ENCODE data around the gene GRM7.

Gene GRM7

GRCh38 chr3:7400360-7400759 lies 539.4 kb downstream of the GRM7 start:
- DNase-seq (ENCODE audit: low read depth), result no peak

- DNase-seq (ENCODE audit: low read depth), result no peak
Observed at GRCh38 chr3:7401418-7401817, 540.5 kb downstream of the GRM7 start.

- DNase-seq (ENCODE audit: low read depth), result no peak
Observed at GRCh38 chr3:7407107-7407506, 546.2 kb downstream of the GRM7 start.

- DNase-seq (ENCODE audit: low read depth), result no peak
Observed at GRCh38 chr3:7410782-7411181, 549.9 kb downstream of the GRM7 start.

GRCh38 chr3:7421065-7421464 lies 560.1 kb downstream of the GRM7 start:
- DNase-seq (ENCODE audit: low read depth), result no peak

- no peak for DNase-seq (ENCODE audit: low read depth)
Observed at GRCh38 chr3:7423036-7423435, 562.1 kb downstream of the GRM7 start.

GRCh38 chr3:7423995-7424394 lies 563.1 kb downstream of the GRM7 start:
- no peak for DNase-seq (ENCODE audit: low read depth)

- DNase-seq (ENCODE audit: low read depth), result no peak
Observed at GRCh38 chr3:7428206-7428718, 567.3 kb downstream of the GRM7 start.

GRCh38 chr3:7432610-7433009 lies 571.7 kb downstream of the GRM7 start:
- no peak for DNase-seq (ENCODE audit: low read depth)

- no peak for DNase-seq (ENCODE audit: low read depth)
Observed at GRCh38 chr3:7433073-7433472, 572.2 kb downstream of the GRM7 start.

GRCh38 chr3:7436542-7436941 lies 575.6 kb downstream of the GRM7 start:
- no peak for DNase-seq (ENCODE audit: low read depth)

- DNase-seq (ENCODE audit: low read depth), result no peak
Observed at GRCh38 chr3:7437231-7437630, 576.3 kb downstream of the GRM7 start.

GRCh38 chr3:7439101-7439680 lies 578.3 kb downstream of the GRM7 start:
- DNase-seq (ENCODE audit: low read depth), result no peak

- DNase-seq (ENCODE audit: low read depth), result no peak
Observed at GRCh38 chr3:7444886-7445285, 584.0 kb downstream of the GRM7 start.

GRCh38 chr3:7445331-7445730 lies 584.4 kb downstream of the GRM7 start:
- DNase-seq (ENCODE audit: low read depth), result no peak

GRCh38 chr3:7447197-7447769 lies 586.4 kb downstream of the GRM7 start:
- no peak for DNase-seq (ENCODE audit: low read depth)

GRCh38 chr3:7456386-7456785 lies 595.5 kb downstream of the GRM7 start:
- DNase-seq (ENCODE audit: low read depth), result no peak

GRCh38 chr3:7461202-7461825 lies 600.4 kb downstream of the GRM7 start:
- DNase-seq (ENCODE audit: low read depth), result no peak

- no peak for DNase-seq (ENCODE audit: low read depth)
Observed at GRCh38 chr3:7469866-7470265, 609.0 kb downstream of the GRM7 start.

GRCh38 chr3:7484636-7485035 lies 623.7 kb downstream of the GRM7 start:
- DNase-seq (ENCODE audit: low read depth), result no peak

GRCh38 chr3:7487763-7488162 lies 626.8 kb downstream of the GRM7 start:
- no peak for DNase-seq (ENCODE audit: low read depth)

GRCh38 chr3:7489417-7489816 lies 628.5 kb downstream of the GRM7 start:
- no peak for DNase-seq (ENCODE audit: low read depth)

- no peak for DNase-seq (ENCODE audit: low read depth)
Observed at GRCh38 chr3:7498715-7499114, 637.8 kb downstream of the GRM7 start.

- no peak for DNase-seq (ENCODE audit: low read depth)
Observed at GRCh38 chr3:7503431-7503830, 642.5 kb downstream of the GRM7 start.

All from stimulated activated CD8-positive, alpha-beta memory T cell treated with anti-CD3 and anti-CD28 coated beads, Interleukin-15, amount 100 ng/mL, for 1 hour (primary cell).